HEK293 (cell line): Measurements from ENCODE around the gene CADPS.

Experiments used
- CTCF ChIA-PET: fragments of 350-600 bp; formaldehyde crosslinking; extraction: SDS; loops from one replicate; lab custom pipeline; 2021; ENCODE audit warnings: antibody characterized with exemption; lab: Yijun Ruan, JAX
- POLR2A ChIA-PET: fragments of 300-600 bp; formaldehyde crosslinking; extraction: SDS; loops from one replicate; lab custom pipeline; 2020; ENCODE audit warnings: antibody characterized with exemption, inconsistent platforms; lab: Yijun Ruan, JAX
- H3K27ac ChIP-seq: fragments of 200-500 bp; sonication (Bioruptor generic); 2 replicates; pipeline ENCODE4 v1.5.1; 2014; ENCODE audit warnings: low read depth, low read length, control low read depth, inconsistent platforms; ENCODE audit errors: extremely low read depth
- H3K36me3 ChIP-seq, 2 experiments: fragments of 200-500 bp in 1 of 2; sonication (Bioruptor generic) in 1 of 2; 1 replicate in 1 of 2; 2 replicates in 1 of 2; pipeline ENCODE4 v1.5.1; 2014 to 2017; ENCODE audit warnings: inconsistent platforms in 2 of 2, low read length in 2 of 2; ENCODE audit not compliant: control insufficient read depth in 2 of 2, insufficient read depth in 1 of 2
- H3K4me1 ChIP-seq: fragments of 200-500 bp; sonication (Bioruptor generic); 2 replicates; pipeline ENCODE4 v1.5.1; 2014; ENCODE audit warnings: mild to moderate bottlenecking, low read length, inconsistent platforms; ENCODE audit not compliant: control insufficient read depth, insufficient read depth
- H3K4me3 ChIP-seq: 2 replicates; pipeline ENCODE4 v1.5.1; 2011; ENCODE audit warnings: low read depth, mild to moderate bottlenecking, control low read depth, low read length, moderate library complexity
- H3K9me3 ChIP-seq: fragments of 200-500 bp; sonication (Bioruptor generic); 2 replicates; pipeline ENCODE4 v1.5.1; 2014; ENCODE audit warnings: low read depth, low read length, inconsistent platforms; ENCODE audit not compliant: control insufficient read depth, insufficient read depth
- KLF7 ChIP-seq: fragments of 450-650 bp; formaldehyde crosslinking; IDR thresholded peaks from 2 replicates; pipeline ENCODE4 v1.5.1; 2016; ENCODE audit warnings: missing biosample characterization, missing genetic modification characterization, borderline replicate concordance
- SETDB1 ChIP-seq: IDR thresholded peaks from one replicate; pipeline ENCODE4 v1.6.1; 2017; ENCODE audit warnings: mild to moderate bottlenecking, low read length, moderate library complexity, mixed read lengths; ENCODE audit not compliant: insufficient read length
- TCF7L2 ChIP-seq: IDR thresholded peaks from 2 replicates; pipeline ENCODE4 v1.6.1; 2011; ENCODE audit warnings: low read depth, mild to moderate bottlenecking, inconsistent platforms, low read length, moderate library complexity, borderline replicate concordance
- TRIM28 ChIP-seq: IDR thresholded peaks from 2 replicates; pipeline ENCODE4 v1.6.1; 2011; ENCODE audit warnings: low read length, control low read depth, borderline replicate concordance
- ZFHX2 ChIP-seq: fragments of 450-650 bp; formaldehyde crosslinking; conservative IDR thresholded peaks from 2 replicates; pipeline ENCODE4 v1.5.1; 2016; ENCODE audit warnings: missing biosample characterization, missing genetic modification characterization
- ZFP37 ChIP-seq: fragments of 450-650 bp; formaldehyde crosslinking; IDR thresholded peaks from 2 replicates; pipeline ENCODE4 v1.5.1; 2016; ENCODE audit warnings: missing biosample characterization, missing genetic modification characterization
- ZNF114 ChIP-seq: fragments of 450-650 bp; formaldehyde crosslinking; IDR thresholded peaks from 2 replicates; pipeline ENCODE4 v1.5.0; 2017; ENCODE audit warnings: missing biosample characterization, missing genetic modification characterization
- ZNF132 ChIP-seq: fragments of 450-650 bp; formaldehyde crosslinking; IDR thresholded peaks from 2 replicates; pipeline ENCODE4 v1.5.1; 2017; ENCODE audit warnings: missing biosample characterization, missing genetic modification characterization, borderline replicate concordance
- ZNF133 ChIP-seq: fragments of 450-650 bp; formaldehyde crosslinking; IDR thresholded peaks from 2 replicates; pipeline ENCODE4 v1.5.1; 2016; ENCODE audit warnings: missing biosample characterization, missing genetic modification characterization
- ZNF146 ChIP-seq: fragments of 450-650 bp; formaldehyde crosslinking; IDR thresholded peaks from 2 replicates; pipeline ENCODE4 v1.5.1; 2016; ENCODE audit warnings: missing biosample characterization, missing genetic modification characterization
- ZNF155 ChIP-seq: fragments of 450-650 bp; formaldehyde crosslinking; IDR thresholded peaks from 2 replicates; pipeline ENCODE4 v1.5.1; 2016; ENCODE audit warnings: missing biosample characterization, missing genetic modification characterization
- ZNF174 ChIP-seq: fragments of 450-650 bp; formaldehyde crosslinking; IDR thresholded peaks from 2 replicates; pipeline ENCODE4 v1.5.0; 2017; ENCODE audit warnings: missing biosample characterization, mild to moderate bottlenecking, missing genetic modification characterization
- ZNF221 ChIP-seq: fragments of 450-650 bp; formaldehyde crosslinking; IDR thresholded peaks from 2 replicates; pipeline ENCODE4 v1.5.1; 2017; ENCODE audit warnings: missing biosample characterization, missing genetic modification characterization, borderline replicate concordance
- ZNF248 ChIP-seq: fragments of 450-650 bp; formaldehyde crosslinking; IDR thresholded peaks from 2 replicates; pipeline ENCODE4 v1.5.1; 2017; ENCODE audit warnings: missing biosample characterization, missing genetic modification characterization
- ZNF302 ChIP-seq: fragments of 450-650 bp; formaldehyde crosslinking; IDR thresholded peaks from 2 replicates; pipeline ENCODE4 v1.5.1; 2016; ENCODE audit warnings: missing biosample characterization, missing genetic modification characterization, low read depth
- ZNF394 ChIP-seq: fragments of 450-650 bp; formaldehyde crosslinking; IDR thresholded peaks from 2 replicates; pipeline ENCODE4 v1.5.1; 2016; ENCODE audit warnings: missing biosample characterization, missing genetic modification characterization, mild to moderate bottlenecking, moderate library complexity, borderline replicate concordance
- ZNF416 ChIP-seq: fragments of 450-650 bp; formaldehyde crosslinking; IDR thresholded peaks from 2 replicates; pipeline ENCODE4 v1.5.1; 2016; ENCODE audit warnings: missing biosample characterization, missing genetic modification characterization
- ZNF544 ChIP-seq: fragments of 450-650 bp; formaldehyde crosslinking; IDR thresholded peaks from 2 replicates; pipeline ENCODE4 v1.5.0; 2017; ENCODE audit warnings: missing biosample characterization, missing genetic modification characterization
- ZNF548 ChIP-seq: fragments of 450-650 bp; formaldehyde crosslinking; IDR thresholded peaks from 2 replicates; pipeline ENCODE4 v1.5.1; 2016; ENCODE audit warnings: missing biosample characterization, missing genetic modification characterization
- ZNF561 ChIP-seq: fragments of 450-650 bp; IDR thresholded peaks from 2 replicates; pipeline ENCODE4 v1.5.1; 2018; ENCODE audit warnings: missing biosample characterization, missing genetic modification characterization, borderline replicate concordance
- ZNF610 ChIP-seq: fragments of 450-650 bp; formaldehyde crosslinking; IDR thresholded peaks from 2 replicates; pipeline ENCODE4 v1.5.1; 2016; ENCODE audit warnings: missing biosample characterization, missing genetic modification characterization, borderline replicate concordance
- ZNF621 ChIP-seq: fragments of 450-650 bp; formaldehyde crosslinking; IDR thresholded peaks from 2 replicates; pipeline ENCODE4 v1.5.1; 2017; ENCODE audit warnings: missing biosample characterization, missing genetic modification characterization
- ZNF624 ChIP-seq: fragments of 450-650 bp; formaldehyde crosslinking; IDR thresholded peaks from 2 replicates; pipeline ENCODE4 v1.5.1; 2017; ENCODE audit warnings: missing biosample characterization, missing genetic modification characterization
- ZNF677 ChIP-seq: fragments of 450-650 bp; IDR thresholded peaks from 2 replicates; pipeline ENCODE4 v1.5.0; 2018; ENCODE audit warnings: missing biosample characterization, mild to moderate bottlenecking, missing genetic modification characterization, moderate library complexity
- ZNF747 ChIP-seq: fragments of 450-650 bp; formaldehyde crosslinking; IDR thresholded peaks from 2 replicates; pipeline ENCODE4 v1.5.1; 2016; ENCODE audit warnings: missing biosample characterization, missing genetic modification characterization
- ZNF76 ChIP-seq: fragments of 450-650 bp; formaldehyde crosslinking; IDR thresholded peaks from 2 replicates; pipeline ENCODE4; 2016; ENCODE audit warnings: low read depth, missing biosample characterization, missing genetic modification characterization, borderline replicate concordance
- ZNF768 ChIP-seq: fragments of 450-650 bp; formaldehyde crosslinking; IDR thresholded peaks from 2 replicates; pipeline ENCODE4 v1.5.1; 2018; ENCODE audit warnings: missing biosample characterization, mild to moderate bottlenecking, missing genetic modification characterization
- ZNF777 ChIP-seq: fragments of 450-650 bp; formaldehyde crosslinking; IDR thresholded peaks from 2 replicates; pipeline ENCODE4 v1.5.1; 2017; ENCODE audit warnings: missing biosample characterization, missing genetic modification characterization, borderline replicate concordance
- ZNF792 ChIP-seq: fragments of 450-650 bp; formaldehyde crosslinking; IDR thresholded peaks from 2 replicates; pipeline ENCODE4 v1.5.1; 2016; ENCODE audit warnings: missing biosample characterization, missing genetic modification characterization
- ZSCAN5A ChIP-seq: fragments of 450-650 bp; formaldehyde crosslinking; IDR thresholded peaks from 2 replicates; pipeline ENCODE4 v1.5.1; 2016; ENCODE audit warnings: missing biosample characterization, missing genetic modification characterization
- TF ChIP-seq, protein P1 (sequence below): fragments of 450-650 bp; formaldehyde crosslinking; IDR thresholded peaks from 2 replicates; pipeline ENCODE4 v1.5.1; 2016; ENCODE audit warnings: missing biosample characterization, missing genetic modification characterization

The CADPS gene

GRCh38 chr3:62672988-62673313, 202.3 kb downstream of the CADPS start:
- H3K4me3 ChIP-seq: no peak overlapping the region
- no peaks in the 10 kb centered on the region for H3K36me3 ChIP-seq
- no peak overlapping the region for H3K27ac ChIP-seq
- CTCF ChIA-PET: no interaction called here
- TF ChIP-seq ZNF544 (no peak), ZNF133 (tag by site-specific recombination) (no peak), ZNF610 (no peak), ZNF248 (tag by site-specific recombination) (no peak), ZNF114 (tag by site-specific recombination) (no peak), SETDB1 (no peak), ZNF416 (tag by site-specific recombination) (no peak), ZFHX2 (no peak), ZNF624 (tag by site-specific recombination) (no peak), ZNF621 (tag by site-specific recombination) (no peak), ZNF174 (tag by site-specific recombination) (no peak), ZNF548 (tag by site-specific recombination) (no peak), ZNF561 (tag by site-specific recombination) (no peak)
- TF ChIP-seq, protein P1, sequence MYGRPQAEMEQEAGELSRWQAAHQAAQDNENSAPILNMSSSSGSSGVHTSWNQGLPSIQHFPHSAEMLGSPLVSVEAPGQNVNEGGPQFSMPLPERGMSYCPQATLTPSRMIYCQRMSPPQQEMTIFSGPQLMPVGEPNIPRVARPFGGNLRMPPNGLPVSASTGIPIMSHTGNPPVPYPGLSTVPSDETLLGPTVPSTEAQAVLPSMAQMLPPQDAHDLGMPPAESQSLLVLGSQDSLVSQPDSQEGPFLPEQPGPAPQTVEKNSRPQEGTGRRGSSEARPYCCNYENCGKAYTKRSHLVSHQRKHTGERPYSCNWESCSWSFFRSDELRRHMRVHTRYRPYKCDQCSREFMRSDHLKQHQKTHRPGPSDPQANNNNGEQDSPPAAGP (tag by site-specific recombination): no peak
- TF ChIP-seq, all 188 proteins: peak for 0
- POLR2A ChIA-PET: no interaction called here
- H3K4me1 ChIP-seq: no peaks in the 10 kb centered on the region
- no peaks in the 10 kb centered on the region for H3K9me3 ChIP-seq

DNA sequence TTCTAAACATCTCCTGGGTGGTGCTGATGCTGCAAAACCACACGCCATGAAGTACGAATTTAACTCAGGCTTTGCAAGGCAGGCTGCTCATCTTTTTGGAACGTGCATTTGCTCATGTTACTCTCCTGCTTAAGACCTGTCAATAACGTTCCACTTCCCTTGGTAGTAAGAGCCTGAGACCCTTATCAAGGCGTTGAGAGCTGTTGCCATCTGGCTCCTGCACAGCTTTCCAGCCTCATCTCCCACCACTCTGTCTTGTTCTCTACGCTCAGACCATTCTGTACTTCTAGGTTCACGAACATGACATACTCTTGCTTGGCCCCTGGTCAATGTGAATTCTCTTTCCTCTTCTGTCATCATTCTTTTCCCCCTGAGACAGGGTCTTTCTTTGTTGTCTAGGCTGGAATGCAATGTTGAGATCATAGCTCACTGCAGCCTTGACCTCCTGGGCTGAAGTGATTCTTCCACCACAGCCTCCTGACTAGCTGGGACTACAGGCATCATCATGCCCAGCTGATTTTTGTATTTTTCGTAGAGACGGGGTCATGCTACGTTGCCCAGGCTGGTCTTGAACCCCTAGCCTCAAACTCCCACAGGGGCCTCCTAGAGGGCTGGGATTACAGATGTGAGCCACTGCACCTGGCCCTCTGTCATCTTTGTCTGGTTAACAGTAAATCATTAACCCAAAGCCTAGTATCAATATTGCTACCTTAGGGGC, 202.8 kb downstream of the CADPS start:
- TF ChIP-seq ZNF221 (no peak), KLF7 (tag by site-specific recombination) (no peak), ZFP37 (no peak), TRIM28 (no peak), ZSCAN5A (no peak), ZNF146 (tag by site-specific recombination) (no peak), ZNF302 (tag by site-specific recombination) (no peak), ZNF768 (tag by site-specific recombination) (no peak), ZNF132 (tag by site-specific recombination) (no peak), ZNF561 (tag by site-specific recombination) (no peak), ZNF677 (tag by site-specific recombination) (no peak), ZNF792 (tag by site-specific recombination) (no peak), ZNF747 (tag by site-specific recombination) (no peak), ZNF394 (tag by site-specific recombination) (no peak), ZNF610 (no peak), TCF7L2 (no peak), ZNF76 (tag by site-specific recombination) (no peak), ZNF155 (no peak), ZNF777 (tag by site-specific recombination) (no peak)
- ChIA-PET CTCF (no interaction called here), POLR2A (no interaction called here)
- Histone ChIP-seq H3K4me3 (no peak overlapping the region), H3K27ac (no peak overlapping the region), H3K4me1 (no peaks in the 10 kb centered on the region), H3K36me3 (no peaks in the 10 kb centered on the region), H3K9me3 (no peaks in the 10 kb centered on the region)
